OCI-LY1 (cell line): ENCODE measurements around the gene C8A.

Experiments used
- H2AFZ ChIP-seq: fragments of 200-600 bp; sonication (generic), shearing (Covaris generic); 2 replicates; pipeline ENCODE4 v1.6.0; 2014; ENCODE audit warnings: antibody characterized with exemption, mild to moderate bottlenecking, low read length
- H3F3A ChIP-seq: fragments of 200-600 bp; sonication (generic), shearing (Covaris generic); 2 replicates; pipeline ENCODE4 v1.6.0; 2014; ENCODE audit warnings: mild to moderate bottlenecking, antibody characterized with exemption, low read length, moderate library complexity; ENCODE audit not compliant: insufficient read depth
- H3K27ac ChIP-seq: fragments of 200-600 bp; sonication (generic); 2 replicates; pipeline ENCODE4 v1.5.1; 2014; ENCODE audit warnings: low read length, mixed run types, mild to moderate bottlenecking, low read depth; ENCODE audit not compliant: poor library complexity, severe bottlenecking
- H3K27me3 ChIP-seq: fragments of 200-600 bp; sonication (generic); 2 replicates; pipeline ENCODE4 v1.6.0; 2014; ENCODE audit warnings: antibody characterized with exemption, mild to moderate bottlenecking, low read length, moderate library complexity; ENCODE audit not compliant: insufficient read depth
- H3K36me3 ChIP-seq: fragments of 200-600 bp; sonication (generic); 2 replicates; pipeline ENCODE4 v1.6.1; 2014; ENCODE audit warnings: mild to moderate bottlenecking, antibody characterized with exemption, low read length, moderate library complexity, mixed read lengths; ENCODE audit not compliant: insufficient read depth
- H3K4me1 ChIP-seq: fragments of 200-600 bp; sonication (generic); 2 replicates; pipeline ENCODE4 v1.5.1; 2014; ENCODE audit warnings: mild to moderate bottlenecking, low read length, moderate library complexity; ENCODE audit not compliant: insufficient read depth, severe bottlenecking
- H3K4me2 ChIP-seq: fragments of 200-600 bp; sonication (generic), shearing (Covaris generic); 2 replicates; pipeline ENCODE4 v1.6.1; 2014; ENCODE audit warnings: low read length
- H3K4me3 ChIP-seq: fragments of 200-600 bp; sonication (generic); 2 replicates; pipeline ENCODE4 v1.5.1; 2014; ENCODE audit warnings: low read length, low read depth, mild to moderate bottlenecking, mixed read lengths; ENCODE audit not compliant: poor library complexity, severe bottlenecking
- H3K79me2 ChIP-seq: fragments of 200-600 bp; shearing (Covaris generic); 2 replicates; pipeline ENCODE4 v1.6.1; 2016; ENCODE audit warnings: mixed run types, low read length, mixed read lengths; ENCODE audit not compliant: insufficient read depth
- H3K9ac ChIP-seq: fragments of 200-600 bp; sonication (generic), shearing (Covaris generic); 2 replicates; pipeline ENCODE4 v1.6.1; 2014; ENCODE audit warnings: mild to moderate bottlenecking, low read length, mixed read lengths
- H3K9me2 ChIP-seq: fragments of 200-600 bp; sonication (generic), shearing (Covaris generic); 2 replicates; pipeline ENCODE4 v1.6.1; 2014; ENCODE audit warnings: low read depth, mild to moderate bottlenecking, low read length, mixed read lengths
- H3K9me3 ChIP-seq: fragments of 200-600 bp; shearing (Covaris generic); 2 replicates; pipeline ENCODE4 v1.6.1; 2014; ENCODE audit warnings: low read length, mixed read lengths
- H4K20me1 ChIP-seq: fragments of 200-600 bp; sonication (generic), shearing (Covaris generic); 2 replicates; pipeline ENCODE4 v1.6.0; 2016; ENCODE audit warnings: mild to moderate bottlenecking, low read length; ENCODE audit not compliant: insufficient read depth
- CTCF ChIP-seq: fragments of 200-600 bp; sonication (generic), shearing (Covaris generic); IDR thresholded peaks from 2 replicates; pipeline ENCODE4 v1.5.1; 2017; ENCODE audit warnings: mild to moderate bottlenecking, antibody characterized with exemption, low read length, moderate library complexity, mixed read lengths
- EZH2 ChIP-seq: fragments of 200-600 bp; sonication (generic), shearing (Covaris generic); IDR thresholded peaks from 2 replicates; pipeline ENCODE4 v1.8.0; 2017; ENCODE audit warnings: borderline replicate concordance, mixed run types, mild to moderate bottlenecking, antibody characterized with exemption, low read length, moderate library complexity, mixed read lengths

The C8A gene

GRCh38 chr1:56912325-56912724 lies 57.7 kb downstream of the C8A start:
- Histone ChIP-seq H3K4me1 (no peaks in the 10 kb centered on the region), H3K4me2 (no peak overlapping the region), H4K20me1 (no peaks in the 10 kb centered on the region), H3K36me3 (no peaks in the 10 kb centered on the region), H3K4me3 (no peak overlapping the region), H3K9ac (no peak overlapping the region), H3K9me2 (no peaks in the 10 kb centered on the region), H2AFZ (no peak overlapping the region), H3K27me3 (no peaks in the 10 kb centered on the region), H3K27ac (no peak overlapping the region), H3K9me3 (no peaks in the 10 kb centered on the region), H3F3A (no peaks in the 10 kb centered on the region), H3K79me2 (no peaks in the 10 kb centered on the region)
- TF ChIP-seq CTCF (no peak), EZH2 (no peak)

GRCh38 chr1:56915960-56916359 lies 61.4 kb downstream of the C8A start:
- H3K27ac ChIP-seq = no peak overlapping the region
- no peaks in the 10 kb centered on the region for H3K9me3 ChIP-seq
- no peak overlapping the region for H3K4me2 ChIP-seq
- TF ChIP-seq EZH2 = no peak
- TF ChIP-seq CTCF = no peak
- no peaks in the 10 kb centered on the region for H3K36me3 ChIP-seq
- no peak overlapping the region for H2AFZ ChIP-seq
- no peaks in the 10 kb centered on the region for H3K79me2 ChIP-seq
- H3K9ac ChIP-seq = no peak overlapping the region
- no peaks in the 10 kb centered on the region for H3K9me2 ChIP-seq
- H3K27me3 ChIP-seq = no peaks in the 10 kb centered on the region
- no peaks in the 10 kb centered on the region for H4K20me1 ChIP-seq
- H3K4me3 ChIP-seq = no peak overlapping the region
- H3F3A ChIP-seq = no peaks in the 10 kb centered on the region
- H3K4me1 ChIP-seq = no peaks in the 10 kb centered on the region

- H3K4me3 ChIP-seq = no peak overlapping the region
- no peak overlapping the region for H2AFZ ChIP-seq
- H3K79me2 ChIP-seq = no peaks in the 10 kb centered on the region
- no peaks in the 10 kb centered on the region for H3F3A ChIP-seq
- no peaks in the 10 kb centered on the region for H3K9me2 ChIP-seq
- H3K4me2 ChIP-seq = no peak overlapping the region
- H3K27me3 ChIP-seq = no peaks in the 10 kb centered on the region
- no peaks in the 10 kb centered on the region for H4K20me1 ChIP-seq
- no peaks in the 10 kb centered on the region for H3K36me3 ChIP-seq
- TF ChIP-seq CTCF = no peak
- no peak for TF ChIP-seq EZH2
- no peaks in the 10 kb centered on the region for H3K4me1 ChIP-seq
- no peaks in the 10 kb centered on the region for H3K9me3 ChIP-seq
- no peak overlapping the region for H3K27ac ChIP-seq
- H3K9ac ChIP-seq = no peak overlapping the region
These were observed 62.0 kb downstream of the C8A start for GRCh38 chr1:56916630-56917029.
